ENCODE results near the gene PDLIM5. TPM values are rescaled to one million over a fixed set of nuclear protein-coding genes. Genes with fewer than 3 reads are reported as not detected.

Gene PDLIM5
- total and polyA plus RNA-seq, 2 of the 8 experiments (the other 6 are each of a cell fraction or from before 2014, with no cell fraction given), result 37.3 to 62.1 TPM

DNA sequence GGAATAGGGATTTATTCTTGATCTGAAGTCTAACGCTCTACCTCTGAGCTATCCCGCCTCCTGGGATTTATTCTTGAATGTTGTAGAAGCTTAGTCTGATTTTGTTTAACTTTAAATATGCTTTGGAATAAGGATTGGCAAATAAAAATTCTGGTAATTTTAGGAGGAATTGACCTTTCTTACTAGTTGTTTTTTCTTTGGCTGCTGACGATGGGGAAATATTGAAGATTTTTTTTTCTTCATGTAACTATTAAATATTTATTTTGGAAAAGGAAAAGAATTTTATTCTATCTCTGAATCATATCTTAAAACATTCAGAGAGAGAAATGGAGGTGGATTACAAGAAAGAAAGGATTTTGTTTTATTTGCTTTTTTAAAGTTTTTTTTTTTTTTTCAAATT lies 122.9 kb downstream of the PDLIM5 start:
- Histone ChIP-seq H3K27ac (ENCODE audit: low read depth, low read length) (no peak overlapping the region), H3K79me2 (ENCODE audit: control insufficient read depth in 1 of 2, insufficient read depth in 2 of 2, low read length in 2 of 2) (no peaks in the 10 kb centered on the region; a peak in 1 of 4 replicates), H2BK5ac (ENCODE audit: low read depth, low read length) (no peak overlapping the region), H3K56ac (replicated peaks; ENCODE audit: insufficient read length, low read depth, low read length) (no peak overlapping the region), H3K79me1 (ENCODE audit: low read depth, low read length) (no peaks in the 10 kb centered on the region), H2AFZ (ENCODE audit: low read length) (no peak overlapping the region), H2BK20ac (ENCODE audit: low read length) (no peak overlapping the region), H3K14ac (ENCODE audit: insufficient read length) (no peak overlapping the region), H3K23ac (ENCODE audit: insufficient read length) (no peak overlapping the region), H3K9ac (replicated peaks in 1 of 4; ENCODE audit: extremely low read depth in 1 of 4, low read depth in 3 of 4, low read length in 3 of 4) (no peak overlapping the region), H4K8ac (ENCODE audit: extremely low read depth, insufficient read depth, low read length) (no peak overlapping the region), H2AK5ac (ENCODE audit: low read depth, low read length) (no peak overlapping the region), H4K20me1 (replicated peaks in 1 of 2; ENCODE audit: control insufficient read depth in 1 of 2, insufficient read depth in 2 of 2, low read length in 2 of 2) (no peaks in the 10 kb centered on the region), H2BK12ac (ENCODE audit: low read depth, low read length) (no peak overlapping the region), H3K9me3 (ENCODE audit: insufficient read depth in 2 of 2, low read depth in 1 of 2, low read length in 1 of 2) (no peaks in the 10 kb centered on the region), H3K4me3 (ENCODE audit: extremely low read depth in 1 of 4, insufficient read depth in 2 of 4, low read depth in 3 of 4, low read length in 4 of 4) (no peak overlapping the region), H3K18ac (ENCODE audit: extremely low read depth, low read length) (no peak overlapping the region), H3K27me3 (replicated peaks in 1 of 4; ENCODE audit: control insufficient read depth in 3 of 4, extremely low read depth in 1 of 4, insufficient read depth in 3 of 4, low read length in 3 of 4) (no peaks in the 10 kb centered on the region), H3K4me2 (ENCODE audit: insufficient read depth in 1 of 2, low read depth in 2 of 2, low read length in 2 of 2) (no peak overlapping the region), H2BK120ac (replicated peaks; ENCODE audit: low read depth, low read length) (no peak overlapping the region), H3K23me2 (ENCODE audit: low read depth, low read length) (no peaks in the 10 kb centered on the region), H3K4me1 (replicated peaks in 1 of 4; ENCODE audit: control insufficient read depth in 3 of 4, insufficient read depth in 4 of 4, low read length in 3 of 4) (peaks cover 0 to 7% (median 4%) of the 10 kb centered on the region in 4 experiments; a peak in 4 of 7 replicates), H2BK15ac (ENCODE audit: low read length) (no peak overlapping the region), H3K4ac (replicated peaks; ENCODE audit: insufficient read length, low read depth, low read length) (no peak overlapping the region), H4K5ac (ENCODE audit: insufficient read length, low read depth, low read length) (no peak overlapping the region), H4K91ac (replicated peaks; ENCODE audit: insufficient read length, low read length) (no peak overlapping the region), H3K36me3 (ENCODE audit: control insufficient read depth in 2 of 4, insufficient read depth in 4 of 4, low read length in 3 of 4) (no peaks in the 10 kb centered on the region)
- no peak for FAIRE-seq
- CTCF ChIA-PET (ENCODE audit: partially characterized antibody), result interaction anchor here (2.2 kb wide), 1 partner anchor 168 kb away, joined by 9 read pairs; no protein-coding TSS in a partner anchor
- no peak for DNase-seq (ENCODE audit: low read depth in 1 of 2, low spot score in 2 of 2)
- POLR2A ChIA-PET (ENCODE audit: partially characterized antibody), result interaction anchor here (1.3 kb wide), 1 partner anchor 122 kb away, joined by 4 read pairs; no protein-coding TSS in a partner anchor
- TF ChIP-seq E2F6 (IDR thresholded peaks at IDR 0.05), result no peak
- TF ChIP-seq MAFK (IDR thresholded peaks at IDR 0.05; ENCODE audit: low read depth, low read length), result no peak
- no peak for TF ChIP-seq MAX (IDR thresholded peaks at IDR 0.05)
- no peak for TF ChIP-seq PHF8 (conservative IDR thresholded peaks at IDR 0.05; ENCODE audit: low read depth, low read length)
- no peak for TF ChIP-seq GABPA (IDR thresholded peaks at IDR 0.05; ENCODE audit: borderline replicate concordance, insufficient read depth, low read length)
- TF ChIP-seq, protein P1, sequence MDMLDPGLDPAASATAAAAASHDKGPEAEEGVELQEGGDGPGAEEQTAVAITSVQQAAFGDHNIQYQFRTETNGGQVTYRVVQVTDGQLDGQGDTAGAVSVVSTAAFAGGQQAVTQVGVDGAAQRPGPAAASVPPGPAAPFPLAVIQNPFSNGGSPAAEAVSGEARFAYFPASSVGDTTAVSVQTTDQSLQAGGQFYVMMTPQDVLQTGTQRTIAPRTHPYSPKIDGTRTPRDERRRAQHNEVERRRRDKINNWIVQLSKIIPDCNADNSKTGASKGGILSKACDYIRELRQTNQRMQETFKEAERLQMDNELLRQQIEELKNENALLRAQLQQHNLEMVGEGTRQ (IDR thresholded peaks at IDR 0.05; ENCODE audit: low read length), result no peak
- TF ChIP-seq CHD2 (IDR thresholded peaks at IDR 0.05; ENCODE audit: low read length), result no peak
- TF ChIP-seq FOSL1 (IDR thresholded peaks at IDR 0.05; ENCODE audit: insufficient read depth, low read depth, low read length), result no peak
- no peak for TF ChIP-seq SUZ12 (IDR thresholded peaks at IDR 0.05; ENCODE audit: low read length)
- no peak for TF ChIP-seq JUN (IDR thresholded peaks at IDR 0.05; ENCODE audit: low read depth, low read length)
- 92% methylated on average over 3 of the region's 3 CpGs; no CpG with 5 or more reads in 1 of the 2 experiments for WGBS, 2 experiments (ENCODE audit: extremely low coverage in 1 of 2, insufficient coverage in 1 of 2, insufficient read length in 1 of 2, insufficient replicate concordance in 2 of 2, low coverage in 1 of 2, low lambda C conversion rate in 2 of 2, missing lambda C conversion rate in 1 of 2)

Measured in H1 (cell line).